Sigmoid colon (tissue), 4 donors: ENCODE measurements around the gene FAH.

Source experiments
- POLR2A ChIP-seq, 2 donors: fragments of 450-650 bp; IDR thresholded peaks; one replicate each; pipeline ENCODE4 v1.6.1; 2016; ENCODE audit warnings: antibody characterized with exemption in 2 of 2, mild to moderate bottlenecking in 2 of 2, moderate library complexity in 2 of 2
- POLR2AphosphoS5 ChIP-seq, 4 donors: sonication (generic); formaldehyde crosslinking; IDR thresholded peaks; one replicate each; pipeline ENCODE4 v1.6.1; 2017; ENCODE audit warnings: antibody characterized with exemption in 4 of 4
- TF ChIP-seq, protein P1 (sequence below), 4 experiments: fragments of 450-650 bp in 3 of 4; fragments of 200-600 bp in 1 of 4; IDR thresholded peaks; one replicate each; pipeline ENCODE4 v1.5.1; 2016 to 2019; ENCODE audit warnings: antibody characterized with exemption in 4 of 4, mild to moderate bottlenecking in 3 of 4, moderate library complexity in 2 of 4

DNA sequence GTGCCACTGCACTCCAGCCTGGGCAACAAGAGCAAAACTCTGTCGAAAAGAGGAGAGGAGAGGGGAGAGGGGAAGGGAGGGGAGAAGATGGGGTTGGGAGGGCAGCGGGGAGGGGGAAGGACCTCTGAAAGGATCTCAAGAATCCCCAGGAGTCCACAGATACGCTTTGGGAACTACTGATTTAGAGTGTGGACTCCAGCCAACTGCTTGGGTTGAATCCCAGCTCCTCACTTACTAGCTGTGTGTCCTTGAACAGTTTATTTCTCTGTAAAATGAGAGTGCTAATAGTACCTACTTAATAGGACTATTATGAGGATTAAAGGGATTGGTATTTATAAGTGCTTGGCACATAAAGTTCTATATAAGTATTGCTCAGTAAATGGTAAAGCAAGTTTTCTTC, 45.0 kb upstream of the FAH start:
- TF ChIP-seq, protein P1, sequence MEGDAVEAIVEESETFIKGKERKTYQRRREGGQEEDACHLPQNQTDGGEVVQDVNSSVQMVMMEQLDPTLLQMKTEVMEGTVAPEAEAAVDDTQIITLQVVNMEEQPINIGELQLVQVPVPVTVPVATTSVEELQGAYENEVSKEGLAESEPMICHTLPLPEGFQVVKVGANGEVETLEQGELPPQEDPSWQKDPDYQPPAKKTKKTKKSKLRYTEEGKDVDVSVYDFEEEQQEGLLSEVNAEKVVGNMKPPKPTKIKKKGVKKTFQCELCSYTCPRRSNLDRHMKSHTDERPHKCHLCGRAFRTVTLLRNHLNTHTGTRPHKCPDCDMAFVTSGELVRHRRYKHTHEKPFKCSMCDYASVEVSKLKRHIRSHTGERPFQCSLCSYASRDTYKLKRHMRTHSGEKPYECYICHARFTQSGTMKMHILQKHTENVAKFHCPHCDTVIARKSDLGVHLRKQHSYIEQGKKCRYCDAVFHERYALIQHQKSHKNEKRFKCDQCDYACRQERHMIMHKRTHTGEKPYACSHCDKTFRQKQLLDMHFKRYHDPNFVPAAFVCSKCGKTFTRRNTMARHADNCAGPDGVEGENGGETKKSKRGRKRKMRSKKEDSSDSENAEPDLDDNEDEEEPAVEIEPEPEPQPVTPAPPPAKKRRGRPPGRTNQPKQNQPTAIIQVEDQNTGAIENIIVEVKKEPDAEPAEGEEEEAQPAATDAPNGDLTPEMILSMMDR (IDR thresholded peaks at IDR 0.05), result no peak
- TF ChIP-seq POLR2AphosphoS5 (IDR thresholded peaks at IDR 0.05) (no peak), POLR2A (IDR thresholded peaks at IDR 0.05) (no peak)
